T1000 (cell line): ENCODE results near the gene LIMA1.
"Not testable (repeated sequence)": the region's sequence is repeated elsewhere in the genome, so short reads cannot be mapped to it uniquely, and the experiment has no call there.

Source experiments
- DNase-seq: peaks from one replicate; lab custom pipeline; 2025; ENCODE audit warnings: mixed read lengths; lab: John Stamatoyannopoulos, UW

LIMA1 gene

GRCh38 chr12:50248411-50248810 is 34.9 kb downstream of the LIMA1 start:
- DNase-seq, result no peak

GRCh38 chr12:50247665-50248064 is 35.7 kb downstream of the LIMA1 start:
- DNase-seq, result not testable (repeated sequence)

DNA sequence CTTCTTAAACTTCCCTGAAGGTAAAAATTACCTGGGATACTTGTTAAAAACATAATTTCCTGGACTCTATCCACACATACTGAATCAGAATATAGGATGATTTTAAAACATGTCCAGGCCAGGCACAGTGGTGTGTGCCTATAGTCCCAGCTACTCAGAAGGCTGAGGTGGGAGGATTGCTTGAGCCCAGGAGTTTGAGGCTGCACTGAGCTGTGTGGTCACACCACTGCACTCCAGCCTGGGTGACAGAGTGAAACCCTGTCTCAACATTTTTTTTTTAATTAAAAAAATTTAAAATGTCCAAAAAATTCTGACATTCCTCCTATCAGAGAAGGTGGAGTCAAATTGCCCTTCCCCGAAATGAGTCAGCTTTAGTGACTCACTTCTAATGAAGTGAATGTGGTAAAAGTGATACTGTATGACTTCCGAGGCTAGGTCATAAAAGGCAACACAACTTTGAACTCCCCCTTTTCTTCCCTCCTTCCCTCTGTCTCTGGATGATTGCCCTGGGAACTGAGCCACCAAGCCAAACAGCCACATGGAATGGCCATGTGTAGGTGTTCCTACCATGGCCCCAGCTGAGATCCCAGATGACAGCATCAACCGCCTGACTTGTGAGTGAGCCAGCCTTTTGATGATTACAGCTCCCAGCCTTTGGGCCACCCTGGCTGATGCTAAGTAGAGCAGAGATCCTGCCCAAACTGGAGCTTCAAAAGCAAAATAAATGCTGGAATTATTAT is 36.3 kb downstream of the LIMA1 start:
- peak; percentile 100 for DNase-seq

GRCh38 chr12:50246197-50246865 is 37.0 kb downstream of the LIMA1 start:
- no peak for DNase-seq

DNA sequence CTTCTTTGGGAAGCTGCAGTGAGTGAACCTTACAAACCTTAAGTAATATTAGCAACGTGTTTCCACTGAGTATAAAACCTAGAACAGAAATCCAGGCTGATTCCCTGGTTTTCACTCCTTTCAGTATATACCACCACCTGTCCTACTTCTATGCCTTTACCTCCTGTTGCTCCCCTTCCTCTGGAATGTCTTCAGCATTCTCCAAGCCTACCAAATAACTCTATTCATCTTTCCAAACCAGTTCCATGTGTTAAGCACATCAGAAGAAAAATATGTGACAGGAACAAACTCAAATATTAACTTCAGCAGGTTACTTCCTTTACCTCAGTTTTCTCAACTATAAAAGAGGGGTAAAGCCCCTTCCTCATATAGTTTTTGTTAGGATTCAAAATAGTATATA is 39.8 kb downstream of the LIMA1 start:
- no peak for DNase-seq

DNA sequence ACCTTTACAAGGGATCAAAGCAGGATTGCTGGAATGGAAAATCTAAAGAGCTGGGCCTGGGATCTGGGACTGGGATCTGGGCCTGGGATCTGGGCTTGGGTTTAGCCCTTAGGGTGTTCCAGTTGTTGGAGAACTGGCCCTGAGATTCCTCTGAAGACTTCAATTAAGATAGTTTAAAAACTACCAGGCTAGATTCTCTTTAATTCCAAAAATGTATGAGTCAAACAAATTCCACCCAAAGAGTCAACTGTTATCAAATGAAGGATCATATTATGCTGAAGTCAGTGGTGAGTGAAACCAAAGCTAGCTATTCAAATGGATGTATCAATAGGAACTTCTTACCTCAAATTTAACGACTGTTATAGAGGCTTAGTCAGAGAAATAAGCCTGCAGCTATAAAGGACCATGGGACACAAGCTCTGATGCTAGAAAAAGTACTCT is 40.5 kb downstream of the LIMA1 start:
- peak; percentile 93 for DNase-seq

DNA sequence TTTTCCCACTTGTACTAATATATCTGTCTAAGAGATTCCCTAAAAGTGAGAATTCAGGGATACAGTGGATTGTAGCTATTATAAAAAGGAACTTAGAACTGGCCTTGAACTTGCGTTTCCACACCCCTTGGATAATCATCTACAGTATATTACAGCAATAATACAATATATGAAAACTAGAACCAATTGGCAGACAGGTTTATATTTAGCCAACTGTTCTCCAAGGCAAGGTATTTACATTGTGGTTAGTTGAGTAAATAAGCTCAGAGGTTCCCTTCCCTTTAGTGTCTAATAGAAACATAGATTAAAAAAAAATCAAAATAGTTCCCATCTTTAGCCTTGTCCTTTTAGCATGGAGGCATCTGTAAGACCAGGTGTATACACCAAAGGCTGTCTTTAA is 42.1 kb downstream of the LIMA1 start:
- no peak for DNase-seq

- DNase-seq, result no peak
These were observed 42.6 kb downstream of the LIMA1 start for GRCh38 chr12:50240792-50241114.

DNA sequence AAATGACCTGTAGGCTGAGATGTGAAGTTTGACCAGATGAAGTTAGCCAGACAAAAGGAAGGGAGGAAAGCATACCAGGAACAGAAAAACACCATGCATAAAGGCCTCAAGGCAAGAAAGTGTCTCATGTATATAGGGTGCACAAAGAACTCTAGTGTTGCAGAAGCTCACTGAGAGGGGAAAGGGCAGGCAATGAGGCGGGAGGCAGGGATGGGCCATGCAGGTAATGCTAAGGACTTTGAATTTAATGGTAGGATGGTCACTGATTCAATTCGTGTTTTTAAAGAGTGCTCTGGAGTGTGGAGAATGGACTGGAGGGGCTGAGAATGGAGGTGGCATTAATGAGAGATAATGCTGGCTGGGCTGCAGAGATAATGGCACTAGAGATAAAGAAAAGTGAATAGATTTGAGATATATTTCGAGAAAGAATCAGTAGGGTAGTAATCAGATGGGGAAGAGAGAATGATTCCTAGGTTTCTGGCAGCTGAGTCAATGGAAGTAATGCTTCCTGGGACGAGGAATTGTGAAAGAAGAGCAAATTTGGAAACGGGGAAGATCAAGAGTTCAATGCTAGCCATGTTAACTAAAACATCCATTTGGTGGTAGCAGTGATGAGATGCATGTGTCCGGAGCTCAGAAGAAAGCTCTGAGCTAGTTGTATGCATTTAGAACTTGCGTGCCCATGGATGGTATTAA is 43.1 kb downstream of the LIMA1 start:
- DNase-seq, result no peak

DNA sequence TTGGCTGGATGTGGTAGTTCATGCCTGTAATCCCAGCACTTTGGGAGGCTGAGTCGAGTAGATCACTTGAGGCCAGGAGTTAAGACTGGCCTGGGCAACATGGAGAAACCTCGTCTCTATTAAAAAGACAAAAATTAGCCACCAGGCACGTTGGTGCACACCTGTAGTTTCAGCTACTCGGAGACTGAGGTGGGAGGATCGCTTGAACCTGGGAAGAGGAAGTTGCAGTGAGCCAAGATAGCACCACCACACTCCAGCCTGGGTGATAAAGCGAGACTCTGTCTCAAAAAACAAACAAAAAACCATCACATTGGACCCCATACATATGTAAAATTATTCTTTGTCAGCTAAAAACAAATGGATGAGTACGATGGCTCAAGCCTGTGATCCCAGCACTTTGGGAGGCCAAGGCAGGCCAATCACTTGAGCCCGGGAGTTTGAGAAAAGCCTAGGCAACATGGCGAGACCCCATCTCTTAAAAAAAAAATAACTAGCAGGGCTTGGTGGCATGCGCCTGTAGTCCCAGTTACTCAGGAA is 43.9 kb downstream of the LIMA1 start:
- no peak for DNase-seq

GRCh38 chr12:50234347-50234746 is 49.0 kb downstream of the LIMA1 start:
- DNase-seq, result no peak

DNA sequence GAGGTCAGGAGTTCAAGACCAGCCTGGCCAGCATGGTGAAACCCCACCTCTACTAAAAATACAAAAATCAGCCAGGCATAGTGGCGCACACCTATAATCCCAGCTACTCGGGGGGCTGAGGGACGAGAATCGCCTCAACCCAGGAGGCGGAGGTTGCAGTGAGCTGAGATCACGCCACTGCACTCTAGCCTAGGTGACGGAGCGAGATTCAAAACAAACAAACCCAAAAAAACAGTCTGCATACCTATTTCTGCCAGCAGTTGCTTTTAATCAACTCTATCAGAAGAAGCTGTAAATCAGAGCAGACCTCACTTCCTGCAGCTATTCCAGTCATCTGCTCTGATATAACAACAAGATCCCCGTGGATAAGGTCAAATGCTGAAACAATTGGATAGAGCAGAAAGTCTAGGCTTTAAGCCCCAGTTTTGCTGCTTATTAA is 50.5 kb downstream of the LIMA1 start:
- no peak for DNase-seq

GRCh38 chr12:50232206-50232605 is 51.1 kb downstream of the LIMA1 start:
- no peak for DNase-seq

- DNase-seq, result no peak
These were observed 52.0 kb downstream of the LIMA1 start for GRCh38 chr12:50231346-50231745.

DNA sequence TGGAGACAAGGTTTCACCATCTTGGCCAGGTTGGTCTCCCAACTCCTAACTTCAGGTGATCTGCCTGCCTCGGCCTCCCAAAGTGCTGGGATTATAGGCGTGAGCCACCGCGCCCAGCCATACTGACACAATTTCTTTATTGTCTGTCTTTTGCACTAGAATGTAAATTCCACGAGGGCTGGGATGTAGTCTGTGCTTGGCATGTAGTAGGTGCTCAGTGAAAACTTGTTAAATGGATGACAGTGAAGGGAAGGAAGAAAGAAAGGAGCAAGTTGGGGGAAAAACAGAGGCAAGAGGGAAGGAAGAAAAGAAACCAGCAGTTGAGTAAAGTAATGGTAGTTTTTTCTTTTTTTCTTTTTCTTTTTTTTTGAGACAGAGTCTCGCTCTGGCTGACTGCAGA is 53.1 kb downstream of the LIMA1 start:
- DNase-seq, result no peak

- no peak for DNase-seq
These were observed 59.2 kb downstream of the LIMA1 start for GRCh38 chr12:50224026-50224692.

GRCh38 chr12:50222275-50222783 is 61.0 kb downstream of the LIMA1 start:
- no peak for DNase-seq

DNA sequence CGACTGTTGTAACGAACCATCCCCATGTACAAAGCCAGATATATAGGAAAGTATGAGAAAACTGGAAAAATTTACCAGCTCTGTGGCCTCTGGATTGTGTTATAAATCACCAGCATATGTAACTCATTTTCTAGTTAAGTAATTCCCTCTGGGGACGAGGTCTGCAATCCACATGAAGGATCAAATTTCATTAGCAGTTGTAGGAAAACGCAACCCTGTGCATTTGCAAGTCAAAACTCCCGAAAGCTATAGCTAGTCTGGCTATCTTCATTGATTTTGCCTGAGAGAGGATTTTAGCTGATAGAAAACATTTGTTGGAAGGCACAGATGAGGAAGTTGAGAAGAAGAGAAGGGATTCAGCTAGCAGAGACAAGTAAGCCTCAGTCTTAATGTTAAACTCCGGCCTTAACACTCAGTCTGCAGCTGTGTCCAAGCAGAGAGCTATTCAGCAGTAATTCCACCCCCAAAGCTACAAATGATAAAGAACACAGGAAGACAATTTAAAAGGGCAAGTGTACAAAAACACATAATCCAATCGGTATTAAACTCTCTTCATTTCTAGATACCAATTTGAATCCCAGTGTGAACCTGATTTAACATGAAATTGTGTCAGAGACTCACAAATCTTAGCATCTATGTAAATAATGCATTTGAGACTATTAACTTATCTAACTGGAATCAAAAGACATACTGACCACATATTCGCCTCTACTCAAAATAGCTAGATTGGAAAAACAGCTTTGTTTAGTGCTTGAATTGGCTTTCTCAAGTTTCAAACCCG is 61.9 kb downstream of the LIMA1 start:
- DNase-seq, result no peak

DNA sequence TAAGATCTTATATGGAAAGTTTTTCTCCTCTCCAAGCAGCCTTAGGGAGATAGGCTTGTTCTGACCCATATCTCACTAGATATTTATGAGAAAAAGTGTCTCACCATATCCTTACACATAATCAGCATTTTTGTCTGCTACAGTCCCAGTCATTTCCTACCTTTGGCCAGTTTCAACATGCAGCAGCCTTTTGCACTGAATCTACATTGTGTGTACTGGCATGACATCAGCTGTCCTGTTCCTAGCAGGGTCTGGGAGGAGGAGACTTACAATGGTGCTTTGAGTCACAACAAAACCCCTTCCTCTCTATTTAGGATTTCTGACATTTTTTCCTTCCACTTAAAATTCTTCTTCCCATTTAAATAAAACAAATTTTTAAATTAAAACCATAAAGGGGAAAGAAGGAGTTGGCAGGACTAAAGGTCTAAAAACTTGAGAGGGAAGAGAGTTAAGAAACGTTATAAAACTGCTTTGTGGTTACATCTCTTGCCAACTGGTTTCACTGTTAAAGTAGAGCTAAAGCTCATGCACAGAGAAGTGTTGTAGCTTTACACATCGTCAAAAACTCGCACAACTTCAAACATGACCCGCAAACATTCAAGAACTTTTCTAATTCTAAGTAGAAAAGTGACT is 62.8 kb downstream of the LIMA1 start:
- no peak for DNase-seq

GRCh38 chr12:50219544-50219943 is 63.8 kb downstream of the LIMA1 start:
- DNase-seq, result no peak

GRCh38 chr12:50219001-50219400 is 64.3 kb downstream of the LIMA1 start:
- DNase-seq, result not testable (repeated sequence)
